HepG2 (cell line): ENCODE results near the gene JHY. TPM values are rescaled to one million over a fixed set of nuclear protein-coding genes. Genes with fewer than 3 reads are reported as not detected.

Source experiments
- ATAC-seq: fragments of 200-7000 bp; cut with Tn5 transposase; 3 replicates; pipeline ENCODE4 v1.9.1; 2020; ENCODE audit warnings: mild to moderate bottlenecking, moderate library complexity
- BruUV-seq: library from RNA; stranded (reverse); fragments of 400-500 nt; replicated peaks from 2 replicates; lab custom pipeline; 2021; lab: Mats Ljungman, UMichigan
- CTCF ChIA-PET: fragments of 300-600 bp; formaldehyde crosslinking; extraction: SDS; loops from one replicate; lab custom pipeline; 2021; ENCODE audit warnings: low total read pairs, inconsistent platforms, low intra/inter-chr PET ratio; lab: Yijun Ruan, JAX
- POLR2A ChIA-PET: fragments of 350-600 bp; sonication (Branson Sonifier 250); formaldehyde crosslinking; loops from one replicate; lab custom pipeline; 2020; ENCODE audit warnings: antibody characterized with exemption, inconsistent platforms; lab: Yijun Ruan, JAX
- DNase-seq: peaks from one replicate; pipeline ENCODE4 v3.0.0-alpha.2; 2015; ENCODE audit warnings: low spot score
- FAIRE-seq: peaks from 3 replicates; lab custom pipeline; 2011; peaks lifted over from hg19 to GRCh38; lab: Jason Lieb, UNC
- H2AFZ ChIP-seq: one replicate; pipeline ENCODE4 v1.6.1; 2011; ENCODE audit warnings: low read length, inconsistent platforms
- H3K27ac ChIP-seq: fragments of 300-600 bp; 3 replicates; pipeline ENCODE4 v1.8.0; 2011; ENCODE audit warnings: mixed run types, mild to moderate bottlenecking, mixed read lengths, low read length, inconsistent platforms; ENCODE audit not compliant: insufficient read depth; ENCODE audit errors: extremely low read length
- H3K27me3 ChIP-seq, 2 experiments: fragments of 200-600 bp in 1 of 2; 2 replicates in 1 of 2; 3 replicates in 1 of 2; pipeline versions ENCODE4 v1.6.0 to v1.8.0; 2011; ENCODE audit warnings: low read length in 2 of 2, mild to moderate bottlenecking in 2 of 2, moderate library complexity in 2 of 2, inconsistent platforms in 1 of 2; ENCODE audit not compliant: insufficient read depth in 2 of 2, control insufficient read depth in 1 of 2
- H3K36me3 ChIP-seq, 2 experiments: fragments of 200-600 bp in 1 of 2; replicated peaks in 1 of 2; 2 replicates in 1 of 2; 3 replicates in 1 of 2; pipeline versions ENCODE4 v1.5.1 to v1.8.0; 2011; ENCODE audit warnings: low read length in 2 of 2, inconsistent platforms in 1 of 2; ENCODE audit not compliant: insufficient read depth in 2 of 2, control insufficient read depth in 1 of 2
- H3K4me1 ChIP-seq: 2 replicates; pipeline ENCODE4 v1.5.1; 2012; ENCODE audit warnings: low read length, inconsistent platforms; ENCODE audit not compliant: insufficient read depth
- H3K4me2 ChIP-seq: 2 replicates; pipeline ENCODE4 v1.6.0; 2011; ENCODE audit warnings: low read depth, low read length, inconsistent platforms
- H3K4me3 ChIP-seq, 3 experiments: fragments of 200-600 bp in 1 of 3; sonication (generic), shearing (Covaris generic) in 1 of 3; replicated peaks in 1 of 3; 2 replicates each; pipeline ENCODE4 v1.5.1; 2011 to 2016; ENCODE audit warnings: low read length in 3 of 3, inconsistent platforms in 2 of 3, low read depth in 2 of 3, mild to moderate bottlenecking in 2 of 3, control low read depth in 1 of 3, mixed read lengths in 1 of 3; ENCODE audit not compliant: insufficient read depth in 1 of 3
- H3K79me2 ChIP-seq: one replicate; pipeline ENCODE4 v1.6.1; 2011; ENCODE audit warnings: low read length, inconsistent platforms; ENCODE audit not compliant: insufficient read depth
- H3K9ac ChIP-seq: 2 replicates; pipeline ENCODE4 v1.6.0; 2011; ENCODE audit warnings: mild to moderate bottlenecking, low read depth, low read length, inconsistent platforms; ENCODE audit not compliant: insufficient read depth
- H3K9me3 ChIP-seq: 2 replicates; pipeline ENCODE4 v1.5.1; 2012; ENCODE audit warnings: mild to moderate bottlenecking, low read length
- H4K20me1 ChIP-seq: 2 replicates; pipeline ENCODE4 v1.6.0; 2011; ENCODE audit warnings: inconsistent platforms, mild to moderate bottlenecking, low read length, moderate library complexity; ENCODE audit not compliant: insufficient read depth
- ATF7 ChIP-seq, 2 experiments: fragments of 450-650 bp in 1 of 2; sonication (generic) in 1 of 2; formaldehyde crosslinking in 1 of 2; IDR thresholded peaks; 2 replicates each; pipeline versions ENCODE4 v1.4.0 to v1.6.1; 2016 to 2020; ENCODE audit warnings: antibody characterized with exemption in 1 of 2, mild to moderate bottlenecking in 1 of 2, missing genetic modification reagents in 1 of 2
- CREB1 ChIP-seq, 2 experiments: fragments of 450-650 bp in 1 of 2; IDR thresholded peaks; 2 replicates each; pipeline ENCODE4 v1.6.1; 2016 to 2017; ENCODE audit warnings: control low read depth in 1 of 2, mild to moderate bottlenecking in 1 of 2, missing compliant biosample characterization in 1 of 2, missing genetic modification characterization in 1 of 2
- CREM ChIP-seq, 2 experiments: sonication (generic) in 1 of 2; formaldehyde crosslinking in 1 of 2; IDR thresholded peaks; 2 replicates each; pipeline versions ENCODE4 v1.4.0 to v1.6.1; 2016 to 2020; ENCODE audit warnings: antibody characterized with exemption in 1 of 2, mild to moderate bottlenecking in 1 of 2, missing genetic modification reagents in 1 of 2
- ERF ChIP-seq: IDR thresholded peaks from 2 replicates; pipeline ENCODE4 v1.6.1; 2018; ENCODE audit warnings: missing biosample characterization, missing genetic modification reagents
- MATR3 ChIP-seq: sonication (generic); formaldehyde crosslinking; IDR thresholded peaks from 2 replicates; pipeline ENCODE4 v1.4.0; 2020; ENCODE audit warnings: missing genetic modification reagents
- SMAD3 ChIP-seq: sonication (generic); formaldehyde crosslinking; IDR thresholded peaks from 2 replicates; pipeline ENCODE4 v1.4.0; 2020; ENCODE audit warnings: missing genetic modification reagents
- SYNCRIP ChIP-seq: fragments of 200-400 bp; formaldehyde crosslinking; IDR thresholded peaks from 2 replicates; pipeline ENCODE4 v1.6.1; 2018; ENCODE audit warnings: mild to moderate bottlenecking, low read depth, low read length; ENCODE audit not compliant: insufficient read depth
- TRAFD1 ChIP-seq: sonication (generic); formaldehyde crosslinking; IDR thresholded peaks from 2 replicates; pipeline ENCODE4 v1.5.1; 2020; ENCODE audit warnings: missing genetic modification reagents, mild to moderate bottlenecking, borderline replicate concordance
- ZBTB43 ChIP-seq: sonication (generic); formaldehyde crosslinking; conservative IDR thresholded peaks from 2 replicates; pipeline ENCODE4 v1.4.0; 2020; ENCODE audit warnings: missing genetic modification reagents
- ZNF337 ChIP-seq: sonication (generic); formaldehyde crosslinking; IDR thresholded peaks from 2 replicates; pipeline ENCODE4 v1.5.1; 2020; ENCODE audit warnings: missing genetic modification reagents, low read depth, mild to moderate bottlenecking, borderline replicate concordance
- ZNF670 ChIP-seq: sonication (generic); formaldehyde crosslinking; IDR thresholded peaks from 2 replicates; pipeline ENCODE4 v1.8.0; 2022; ENCODE audit warnings: mild to moderate bottlenecking, missing genetic modification reagents, borderline replicate concordance
- WGBS: methylation state at CpG from one replicate; pipeline ENCODE4 v1.1.6; 2017; ENCODE audit warnings: low lambda C conversion rate; 5-methylcytosine and 5-hydroxymethylcytosine counted together
- in situ Hi-C: cut with HindIII; loops from 2 replicates; pipeline ENCODE4 v1.10.0; 2017; ENCODE audit warnings: low pct_unique_long_range_greater_than_20kb; ENCODE audit not compliant: extremely low pct_ligation_motif_present
- intact Hi-C: fragments of 100-400 bp; cut with micrococcal nuclease; formaldehyde crosslinking; loops from one replicate; pipeline ENCODE4 v1.10.0; 2022; ENCODE audit not compliant: unreplicated experiment
- polyA plus RNA-seq, 8 experiments: library from polyadenylated mRNA; depleted of rRNA in 3 of 8; stranded (reverse) in 7 of 8; unstranded in 1 of 8; fragments of >200 nt; fragmentation: Illumina TruSeq in 4 of 8; extraction: Trizol in 4 of 8; gene quantifications; 2 replicates each; pipeline versions ENCODE4 v1.2.1 to v1.2.3, GENCODE V29; 2011 to 2016; ENCODE audit warnings: low read depth in 4 of 8, missing spikeins in 1 of 8, mixed read lengths in 1 of 8; ENCODE audit not compliant: insufficient read depth in 1 of 8
- total RNA-seq, 5 experiments: library from RNA; depleted of rRNA; stranded (reverse); fragments of >200 nt; fragmentation: Illumina TruSeq; extraction: Trizol; gene quantifications; 2 replicates each; pipeline ENCODE4 v1.2.3, GENCODE V29; 2016; ENCODE audit warnings: low read depth in 1 of 5
- TF ChIP-seq, protein P1 (sequence below): sonication (generic); formaldehyde crosslinking; IDR thresholded peaks from 2 replicates; pipeline ENCODE4 v1.4.0; 2020; ENCODE audit warnings: missing genetic modification reagents
- TF ChIP-seq, protein P2 (sequence below): sonication (generic); formaldehyde crosslinking; IDR thresholded peaks from 2 replicates; pipeline ENCODE4 v1.8.0; 2022; ENCODE audit warnings: mild to moderate bottlenecking, missing genetic modification reagents, moderate library complexity
- TF ChIP-seq, protein P3 (sequence below): sonication (generic); formaldehyde crosslinking; IDR thresholded peaks from 2 replicates; pipeline ENCODE4 v1.4.0; 2020; ENCODE audit warnings: missing genetic modification reagents

JHY gene
- total and polyA plus RNA-seq, 2 of the 13 experiments (the other 11 are each of a cell fraction or from before 2014, with no cell fraction given) = not detected

DNA sequence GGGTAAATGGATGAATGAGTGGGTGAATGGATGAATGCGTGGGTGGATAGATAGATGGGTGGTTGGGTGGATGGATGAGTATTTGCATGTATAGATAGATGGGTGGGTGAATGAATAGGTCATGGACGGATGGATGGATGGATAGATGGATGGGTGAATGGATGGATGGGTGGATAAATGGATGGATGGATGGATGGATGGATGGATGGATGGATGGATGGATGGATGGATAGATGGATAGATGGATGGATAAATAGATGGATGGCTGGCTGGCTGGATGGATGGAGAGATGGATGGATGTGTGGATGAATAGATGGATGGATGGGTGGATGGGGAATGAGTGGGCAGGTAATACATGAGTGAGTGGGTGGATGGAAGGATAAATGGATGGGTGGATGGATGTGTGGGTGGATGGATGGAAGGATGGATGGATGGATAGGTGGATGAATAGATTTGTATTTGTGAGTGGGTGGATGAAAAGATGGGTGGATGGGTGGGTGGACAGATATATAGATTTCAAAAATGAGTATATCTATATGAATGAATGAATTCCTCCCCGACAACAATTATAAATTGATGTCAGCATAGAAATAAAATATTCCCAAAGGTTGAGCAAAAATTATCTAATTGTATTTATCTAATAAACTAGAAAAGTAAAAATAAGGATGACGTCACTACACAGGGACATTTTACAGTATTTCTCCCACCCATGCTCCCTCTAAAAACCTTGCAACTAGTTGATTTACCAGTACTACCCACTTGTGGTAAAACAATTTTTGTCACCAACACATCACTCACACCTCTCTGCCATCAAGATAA is 44.8 kb upstream of the JHY start:
- H3K4me3 ChIP-seq = no peak overlapping the region
- no peaks in the 10 kb centered on the region for H3K9me3 ChIP-seq
- peaks cover 1% of the 10 kb centered on the region; the same call in 1 of the 2 replicates for H3K4me1 ChIP-seq
- no TSS peak for BruUV-seq
- H3K9ac ChIP-seq = no peak overlapping the region
- no peak for FAIRE-seq
- intact Hi-C loops (no loop called here), in situ Hi-C loops (no loop called here)
- POLR2A ChIA-PET = no interaction called here
- DNase-seq = no peak
- no peaks in the 10 kb centered on the region for H3K79me2 ChIP-seq
- no peak overlapping the region for H2AFZ ChIP-seq
- H3K4me2 ChIP-seq = no peak overlapping the region
- H4K20me1 ChIP-seq = no peaks in the 10 kb centered on the region
- no peak for ATAC-seq
- CTCF ChIA-PET = no interaction called here
- no peak overlapping the region for H3K27ac ChIP-seq
- TF ChIP-seq, protein P1, sequence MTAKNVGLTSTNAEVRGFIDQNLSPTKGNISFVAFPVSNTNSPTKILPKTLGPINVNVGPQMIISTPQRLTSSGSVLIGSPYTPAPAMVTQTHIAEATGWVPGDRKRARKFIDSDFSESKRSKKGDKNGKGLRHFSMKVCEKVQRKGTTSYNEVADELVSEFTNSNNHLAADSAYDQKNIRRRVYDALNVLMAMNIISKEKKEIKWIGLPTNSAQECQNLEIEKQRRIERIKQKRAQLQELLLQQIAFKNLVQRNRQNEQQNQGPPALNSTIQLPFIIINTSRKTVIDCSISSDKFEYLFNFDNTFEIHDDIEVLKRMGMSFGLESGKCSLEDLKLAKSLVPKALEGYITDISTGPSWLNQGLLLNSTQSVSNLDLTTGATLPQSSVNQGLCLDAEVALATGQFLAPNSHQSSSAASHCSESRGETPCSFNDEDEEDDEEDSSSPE = no peak
- no peak for TF ChIP-seq MATR3 (CRISPR knock-in tag)
- no peak for TF ChIP-seq ZNF337 (CRISPR knock-in tag)
- no peak for TF ChIP-seq ZBTB43 (CRISPR knock-in tag)
- TF ChIP-seq CREM (IDR thresholded peaks at IDR 0.05) = no peak
- no peak for TF ChIP-seq CREM (CRISPR knock-in tag; IDR thresholded peaks at IDR 0.05)
- no peak for TF ChIP-seq TRAFD1
- TF ChIP-seq CREB1 (IDR thresholded peaks at IDR 0.05) = peak; percentile 94
- no peak for TF ChIP-seq CREB1 (CRISPR knock-in tag; IDR thresholded peaks at IDR 0.05)
- no peak for TF ChIP-seq SMAD3 (CRISPR knock-in tag)
- TF ChIP-seq SYNCRIP = no peak
- TF ChIP-seq, protein P2, sequence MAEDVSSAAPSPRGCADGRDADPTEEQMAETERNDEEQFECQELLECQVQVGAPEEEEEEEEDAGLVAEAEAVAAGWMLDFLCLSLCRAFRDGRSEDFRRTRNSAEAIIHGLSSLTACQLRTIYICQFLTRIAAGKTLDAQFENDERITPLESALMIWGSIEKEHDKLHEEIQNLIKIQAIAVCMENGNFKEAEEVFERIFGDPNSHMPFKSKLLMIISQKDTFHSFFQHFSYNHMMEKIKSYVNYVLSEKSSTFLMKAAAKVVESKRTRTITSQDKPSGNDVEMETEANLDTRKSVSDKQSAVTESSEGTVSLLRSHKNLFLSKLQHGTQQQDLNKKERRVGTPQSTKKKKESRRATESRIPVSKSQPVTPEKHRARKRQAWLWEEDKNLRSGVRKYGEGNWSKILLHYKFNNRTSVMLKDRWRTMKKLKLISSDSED (CRISPR knock-in tag) = no peak
- TF ChIP-seq, protein P3, sequence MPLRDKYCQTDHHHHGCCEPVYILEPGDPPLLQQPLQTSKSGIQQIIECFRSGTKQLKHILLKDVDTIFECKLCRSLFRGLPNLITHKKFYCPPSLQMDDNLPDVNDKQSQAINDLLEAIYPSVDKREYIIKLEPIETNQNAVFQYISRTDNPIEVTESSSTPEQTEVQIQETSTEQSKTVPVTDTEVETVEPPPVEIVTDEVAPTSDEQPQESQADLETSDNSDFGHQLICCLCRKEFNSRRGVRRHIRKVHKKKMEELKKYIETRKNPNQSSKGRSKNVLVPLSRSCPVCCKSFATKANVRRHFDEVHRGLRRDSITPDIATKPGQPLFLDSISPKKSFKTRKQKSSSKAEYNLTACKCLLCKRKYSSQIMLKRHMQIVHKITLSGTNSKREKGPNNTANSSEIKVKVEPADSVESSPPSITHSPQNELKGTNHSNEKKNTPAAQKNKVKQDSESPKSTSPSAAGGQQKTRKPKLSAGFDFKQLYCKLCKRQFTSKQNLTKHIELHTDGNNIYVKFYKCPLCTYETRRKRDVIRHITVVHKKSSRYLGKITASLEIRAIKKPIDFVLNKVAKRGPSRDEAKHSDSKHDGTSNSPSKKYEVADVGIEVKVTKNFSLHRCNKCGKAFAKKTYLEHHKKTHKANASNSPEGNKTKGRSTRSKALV (CRISPR knock-in tag) = no peak
- no peak for TF ChIP-seq ERF (CRISPR knock-in tag)
- peak; percentile 98 for TF ChIP-seq ATF7 (IDR thresholded peaks at IDR 0.05)
- TF ChIP-seq ATF7 (CRISPR knock-in tag; IDR thresholded peaks at IDR 0.05) = no peak
- no peak for TF ChIP-seq ZNF670 (CRISPR knock-in tag)
- WGBS = 14% methylated on average over 4 of the region's 4 CpGs
- H3K36me3 ChIP-seq = no peaks in the 10 kb centered on the region
- H3K27me3 ChIP-seq = peaks cover 0 to 13% of the 10 kb centered on the region in 2 experiments; a peak in 1 of 5 replicates
